Effector memory CD8-positive, alpha-beta T cell (primary cell): ENCODE data around the gene RBMX.
A peak's percentile ranks its signal among the peaks of the same experiment; 100 is the strongest.
"Not testable (repeated sequence)": the region's sequence is repeated elsewhere in the genome, so short reads cannot be mapped to it uniquely, and the experiment has no call there.

ENCODE experiments used
- ATAC-seq: fragments of 150-1000 bp; cut with Tn5 transposase; replicated peaks from 2 replicates; pipeline ENCODE4 v1.10.0; 2021; ENCODE audit warnings: mild to moderate bottlenecking, moderate library complexity
- DNase-seq, 3 experiments: peaks; one replicate each; pipeline ENCODE4 v3.0.0; 2021
- H3K27ac Mint-ChIP-seq, 2 donors: one replicate each; pipeline ENCODE4 v1.8.0; 2022; ENCODE audit warnings: mild to moderate bottlenecking in 2 of 2, mixed read lengths in 2 of 2, moderate library complexity in 2 of 2
- H3K27me3 Mint-ChIP-seq, 2 donors: one replicate each; pipeline ENCODE4 v1.8.0; 2022; ENCODE audit warnings: mixed read lengths in 2 of 2
- H3K36me3 Mint-ChIP-seq: one replicate; pipeline ENCODE4 v1.8.0; 2022; ENCODE audit warnings: mild to moderate bottlenecking, moderate library complexity, mixed read lengths; ENCODE audit not compliant: insufficient read depth
- H3K4me1 Mint-ChIP-seq, 2 donors: one replicate each; pipeline ENCODE4 v1.8.0; 2022; ENCODE audit warnings: low read depth in 2 of 2, mixed read lengths in 2 of 2
- H3K4me3 Mint-ChIP-seq, 2 donors: one replicate each; pipeline ENCODE4 v1.8.0; 2022; ENCODE audit warnings: mild to moderate bottlenecking in 2 of 2, mixed read lengths in 2 of 2, moderate library complexity in 2 of 2
- H3K9me3 Mint-ChIP-seq, 2 donors: one replicate each; pipeline ENCODE4 v1.8.0; 2022; ENCODE audit warnings: mixed read lengths in 2 of 2

RBMX gene

DNA sequence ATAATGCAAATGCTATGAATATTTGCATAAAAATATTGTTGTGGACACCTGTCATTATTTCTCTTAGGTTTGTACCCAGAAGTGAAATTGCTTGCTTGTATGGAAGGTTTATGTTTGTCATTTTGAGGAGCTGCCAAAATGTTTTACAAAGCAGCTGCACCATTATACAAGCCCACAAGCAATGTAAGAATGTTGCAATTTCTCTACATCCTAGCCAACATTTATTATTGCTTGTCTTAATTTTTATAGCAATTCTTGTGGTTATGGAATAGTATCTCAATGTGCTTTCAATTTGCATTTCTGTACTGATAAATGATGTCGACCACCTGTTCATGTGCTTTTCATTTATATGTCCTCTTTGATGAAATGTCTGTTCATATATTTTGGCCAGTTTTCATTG is 18.7 kb upstream of the RBMX start:
- no peaks in the 10 kb centered on the region for H3K36me3 Mint-ChIP-seq
- H3K27ac Mint-ChIP-seq: no peak overlapping the region
- no peak for ATAC-seq
- no peak for DNase-seq
- H3K27me3 Mint-ChIP-seq: no peaks in the 10 kb centered on the region
- no peaks in the 10 kb centered on the region for H3K4me1 Mint-ChIP-seq
- no peak overlapping the region for H3K4me3 Mint-ChIP-seq
- H3K9me3 Mint-ChIP-seq: no peaks in the 10 kb centered on the region

- ATAC-seq, H3K27ac Mint-ChIP-seq, H3K9me3 Mint-ChIP-seq, H3K27me3 Mint-ChIP-seq, H3K4me3 Mint-ChIP-seq, DNase-seq, H3K4me1 Mint-ChIP-seq, H3K36me3 Mint-ChIP-seq: not testable (repeated sequence)
These were observed 18.2 kb upstream of the RBMX start for GRCh38 chrX:136898752-136899151.

DNA sequence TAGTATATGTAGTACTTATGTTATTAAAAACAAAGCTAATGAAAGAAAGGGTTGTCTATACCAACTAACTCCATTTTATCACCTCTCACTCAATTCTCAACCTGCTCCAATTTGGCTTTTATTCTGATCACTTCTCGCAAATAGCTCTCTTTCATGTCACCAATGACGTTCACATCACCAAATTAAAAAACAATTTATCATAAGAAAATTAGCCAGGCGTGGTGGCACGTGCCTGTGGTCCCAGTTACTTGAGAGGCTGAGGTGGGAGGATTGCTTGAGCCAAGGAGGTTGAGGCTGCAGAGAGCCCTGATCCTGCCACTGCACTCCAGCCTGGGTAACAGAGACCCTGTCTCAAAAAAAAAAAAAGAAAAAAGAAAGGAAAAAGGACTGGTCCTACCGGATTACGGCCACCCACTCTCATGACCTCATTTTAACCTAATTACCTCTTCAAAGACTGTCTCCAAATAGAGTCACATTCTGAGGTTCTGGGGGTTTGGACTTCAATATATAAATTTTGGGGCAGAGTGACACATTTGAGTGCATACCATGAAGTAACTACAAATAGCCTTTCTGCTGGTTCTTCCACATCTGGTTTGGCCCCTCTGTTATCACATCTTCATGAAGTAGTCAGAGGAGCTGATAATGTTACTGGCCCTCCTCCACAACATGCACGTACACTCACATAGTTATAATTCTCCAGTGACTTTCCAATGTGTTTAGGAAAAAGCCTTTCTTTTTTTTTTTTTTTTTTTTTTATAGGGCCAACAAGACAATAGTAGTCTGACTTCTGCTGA is 15.8 kb upstream of the RBMX start:
- no peak for DNase-seq
- Mint-ChIP-seq H3K4me1 (no peaks in the 10 kb centered on the region), H3K9me3 (no peaks in the 10 kb centered on the region), H3K27ac (no peak overlapping the region), H3K27me3 (no peaks in the 10 kb centered on the region), H3K4me3 (no peak overlapping the region), H3K36me3 (no peaks in the 10 kb centered on the region)
- no peak for ATAC-seq

- Mint-ChIP-seq H3K27ac (no peak overlapping the region), H3K27me3 (no peaks in the 10 kb centered on the region), H3K36me3 (no peaks in the 10 kb centered on the region), H3K9me3 (no peaks in the 10 kb centered on the region), H3K4me1 (no peaks in the 10 kb centered on the region), H3K4me3 (no peak overlapping the region)
- no peak for DNase-seq
- no peak for ATAC-seq
These were observed 11.9 kb upstream of the RBMX start for GRCh38 chrX:136892412-136892811.

- not testable (repeated sequence) for H3K9me3 Mint-ChIP-seq, ATAC-seq, H3K36me3 Mint-ChIP-seq, H3K4me1 Mint-ChIP-seq, H3K27me3 Mint-ChIP-seq, H3K27ac Mint-ChIP-seq, DNase-seq, H3K4me3 Mint-ChIP-seq
These were observed 10.1 kb upstream of the RBMX start for GRCh38 chrX:136890596-136890995.

DNA sequence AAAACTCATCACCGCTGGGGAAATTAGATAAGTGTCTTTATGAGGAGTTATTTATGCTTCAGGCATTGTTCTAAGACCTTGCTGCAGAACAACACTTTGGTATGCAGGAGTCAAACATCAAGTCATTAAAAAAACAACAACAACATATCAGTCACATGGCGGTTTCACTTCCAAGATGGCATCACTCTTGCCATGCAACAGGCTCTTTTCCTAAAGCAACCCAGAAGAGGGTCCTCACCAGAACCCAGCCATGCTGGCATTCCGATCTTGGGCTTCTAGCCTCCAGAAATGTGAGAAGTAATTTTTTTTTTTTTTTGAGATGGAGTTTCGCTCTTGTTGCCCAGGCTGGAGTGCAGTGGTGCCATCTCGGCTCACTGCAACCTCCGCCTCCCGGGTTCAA is 8.7 kb upstream of the RBMX start:
- Mint-ChIP-seq H3K27me3 (no peaks in the 10 kb centered on the region), H3K27ac (no peak overlapping the region), H3K4me1 (peaks cover 0 to 1% of the 10 kb centered on the region in 2 donors), H3K9me3 (no peaks in the 10 kb centered on the region), H3K36me3 (no peaks in the 10 kb centered on the region), H3K4me3 (no peak overlapping the region)
- ATAC-seq: no peak
- DNase-seq: no peak

- DNase-seq (peak; percentile 37 to 42 (median 42)), ATAC-seq (peak; percentile 58)
- peak overlapping the region; percentile 99 for H3K27ac Mint-ChIP-seq
- H3K36me3 Mint-ChIP-seq: peaks cover 58% of the 10 kb centered on the region
- no peaks in the 10 kb centered on the region for H3K27me3 Mint-ChIP-seq
- peaks cover 0 to 3% of the 10 kb centered on the region in 2 donors for H3K4me1 Mint-ChIP-seq
- no peaks in the 10 kb centered on the region for H3K9me3 Mint-ChIP-seq
- H3K4me3 Mint-ChIP-seq: peak overlapping the region; percentile 95 to 97
These were observed 498 bp downstream of the RBMX start for GRCh38 chrX:136880003-136880451.

GRCh38 chrX:136879001-136879687 is 1.4 kb downstream of the RBMX start:
- DNase-seq (no peak), ATAC-seq (no peak)
- H3K36me3 Mint-ChIP-seq: peaks cover 67% of the 10 kb centered on the region
- H3K9me3 Mint-ChIP-seq: no peaks in the 10 kb centered on the region
- H3K4me1 Mint-ChIP-seq: peaks cover 0 to 3% of the 10 kb centered on the region in 2 donors
- no peaks in the 10 kb centered on the region for H3K27me3 Mint-ChIP-seq
- H3K27ac Mint-ChIP-seq: peak overlapping the region; percentile 99
- H3K4me3 Mint-ChIP-seq: peak overlapping the region; percentile 95 to 97

- no peaks in the 10 kb centered on the region for H3K9me3 Mint-ChIP-seq
- ATAC-seq (no peak), DNase-seq (no peak)
- H3K36me3 Mint-ChIP-seq: peaks cover 74% of the 10 kb centered on the region
- H3K27ac Mint-ChIP-seq: peak overlapping the region; percentile 99
- no peaks in the 10 kb centered on the region for H3K27me3 Mint-ChIP-seq
- H3K4me3 Mint-ChIP-seq: peak overlapping the region; percentile 95 to 97
- peaks cover 0 to 3% of the 10 kb centered on the region in 2 donors for H3K4me1 Mint-ChIP-seq
These were observed 2.1 kb downstream of the RBMX start for GRCh38 chrX:136878423-136878822.

- not testable (repeated sequence) for H3K27me3 Mint-ChIP-seq, H3K4me1 Mint-ChIP-seq, ATAC-seq, H3K27ac Mint-ChIP-seq, H3K4me3 Mint-ChIP-seq, DNase-seq, H3K9me3 Mint-ChIP-seq
- H3K36me3 Mint-ChIP-seq: peaks cover 97% of the 10 kb centered on the region
These were observed 6.4 kb downstream of the RBMX start for GRCh38 chrX:136874114-136874513.

DNA sequence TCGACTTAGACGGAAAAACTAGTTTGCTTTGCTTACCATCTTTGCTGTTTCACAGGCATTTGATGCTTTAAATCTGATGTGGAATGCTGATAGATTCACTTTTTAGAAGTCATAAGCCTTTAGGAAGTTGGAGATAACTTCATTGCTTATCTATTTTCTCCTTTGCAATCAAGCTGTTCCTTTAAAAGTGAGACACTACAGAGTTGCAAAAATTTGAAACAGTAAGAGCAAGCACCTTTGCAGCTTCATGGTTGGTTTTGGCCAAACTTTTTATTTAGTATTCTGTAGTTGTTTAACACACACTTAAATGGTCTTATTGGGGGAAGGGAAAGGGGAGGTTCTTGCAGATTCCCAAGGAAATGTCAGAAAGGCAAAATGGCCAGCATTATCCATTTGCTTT is 7.3 kb downstream of the RBMX start:
- H3K27me3 Mint-ChIP-seq, H3K4me1 Mint-ChIP-seq, H3K27ac Mint-ChIP-seq, H3K4me3 Mint-ChIP-seq, ATAC-seq, H3K9me3 Mint-ChIP-seq, DNase-seq: not testable (repeated sequence)
- peaks cover 98% of the 10 kb centered on the region for H3K36me3 Mint-ChIP-seq

- Mint-ChIP-seq H3K27ac (peak overlapping the region in 1 of 2 donors; percentile 38), H3K36me3 (peaks cover 94% of the 10 kb centered on the region), H3K9me3 (no peaks in the 10 kb centered on the region), H3K4me1 (peaks cover 7% of the 10 kb centered on the region in 2 donors), H3K27me3 (no peaks in the 10 kb centered on the region), H3K4me3 (no peak overlapping the region)
- ATAC-seq: no peak
- DNase-seq: no peak
These were observed 8.3 kb downstream of the RBMX start for GRCh38 chrX:136872091-136872700.

DNA sequence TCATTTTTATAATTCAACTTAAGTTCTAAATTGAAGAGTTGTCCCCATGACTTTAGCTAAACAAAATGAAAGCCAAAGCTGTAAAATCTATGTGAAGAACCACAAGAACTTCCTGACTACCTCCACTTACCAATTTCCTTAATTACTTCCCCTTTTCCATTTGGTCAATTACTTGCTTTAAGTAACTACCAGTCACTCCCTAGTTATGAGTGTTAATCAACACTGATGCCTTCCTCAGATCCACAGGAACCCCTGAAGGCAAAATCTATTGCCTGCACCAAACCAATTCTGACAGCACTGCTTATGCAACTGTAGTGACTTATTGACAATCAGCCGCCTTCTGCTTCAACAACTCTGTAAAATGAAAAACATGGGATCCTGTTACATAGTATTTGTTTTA is 10.5 kb downstream of the RBMX start:
- Mint-ChIP-seq H3K9me3 (no peaks in the 10 kb centered on the region), H3K4me1 (peaks cover 11 to 14% of the 10 kb centered on the region in 2 donors), H3K27me3 (no peaks in the 10 kb centered on the region), H3K4me3 (peak overlapping the region in 1 of 2 donors; percentile 4), H3K27ac (peak overlapping the region; percentile 30 to 46), H3K36me3 (peaks cover 85% of the 10 kb centered on the region)
- no peak for ATAC-seq
- no peak for DNase-seq
